Measurements from ENCODE around the gene GATA5.

GRCh38 chr20:62481425-62482145, 5.8 kb upstream of the GATA5 start:
- no peak for TF ChIP-seq YY1 (IDR thresholded peaks at IDR 0.05; ENCODE audit: low read depth)
- no peak for TF ChIP-seq CTCF (IDR thresholded peaks at IDR 0.05)
- no peak for TF ChIP-seq MAX (IDR thresholded peaks at IDR 0.05; ENCODE audit: low read depth)
- no peak for TF ChIP-seq RAD21 (IDR thresholded peaks at IDR 0.05; ENCODE audit: low read length)
- TF ChIP-seq EP300 (IDR thresholded peaks at IDR 0.05; ENCODE audit: borderline replicate concordance in 1 of 2, low read depth in 1 of 2, low read length in 1 of 2) = no peak
- no peak for TF ChIP-seq ELF1 (IDR thresholded peaks at IDR 0.05)
- TF ChIP-seq POLR2AphosphoS5 (IDR thresholded peaks at IDR 0.05; ENCODE audit: low read depth, low read length) = no peak
- TF ChIP-seq RFX5 (IDR thresholded peaks at IDR 0.05; ENCODE audit: low read length) = no peak
- no peak for TF ChIP-seq MEF2A (IDR thresholded peaks at IDR 0.05; ENCODE audit: borderline replicate concordance, low read depth)
- TF ChIP-seq USF1 (IDR thresholded peaks at IDR 0.05; ENCODE audit: borderline replicate concordance, low read depth) = no peak
- TF ChIP-seq NFIC (IDR thresholded peaks at IDR 0.05; ENCODE audit: borderline replicate concordance) = no peak
- TF ChIP-seq RCOR1 (IDR thresholded peaks at IDR 0.05; ENCODE audit: low read length) = no peak
- TF ChIP-seq ZBTB33 (IDR thresholded peaks at IDR 0.05; ENCODE audit: borderline replicate concordance, low read depth) = no peak
- TF ChIP-seq TCF12 (IDR thresholded peaks at IDR 0.05) = no peak
